Activated CD4-positive, alpha-beta memory T cell treated with anti-CD3 and anti-CD28 coated beads for 36 hours (primary cell): ENCODE measurements around the gene RBM42. TPM values are rescaled to one million over a fixed set of nuclear protein-coding genes. Genes with fewer than 3 reads are reported as not detected.

Experiments
- CTCF ChIA-PET: fragments of 350-600 bp; sonication (Branson Sonifier 250); formaldehyde crosslinking; loops from one replicate; lab custom pipeline; 2021; ENCODE audit warnings: antibody characterized with exemption, inconsistent platforms; lab: Charles Lee
- POLR2A ChIA-PET: fragments of 350-600 bp; sonication (Branson Sonifier 250); formaldehyde crosslinking; loops from one replicate; lab custom pipeline; 2021; ENCODE audit warnings: antibody characterized with exemption; lab: Charles Lee
- DNase-seq: peaks from one replicate; pipeline ENCODE4 v3.0.0-alpha.2; 2020
- H3K27ac Mint-ChIP-seq: one replicate; pipeline ENCODE4 v1.8.0; 2021; ENCODE audit warnings: mixed read lengths
- H3K27me3 Mint-ChIP-seq: one replicate; pipeline ENCODE4 v1.8.0; 2021; ENCODE audit warnings: mixed read lengths
- H3K36me3 Mint-ChIP-seq: one replicate; pipeline ENCODE4 v1.8.0; 2021; ENCODE audit warnings: mixed read lengths
- H3K4me1 Mint-ChIP-seq: one replicate; pipeline ENCODE4 v1.8.0; 2021; ENCODE audit warnings: low read depth, mixed read lengths
- H3K4me3 Mint-ChIP-seq: one replicate; pipeline ENCODE4 v1.8.0; 2021; ENCODE audit warnings: mild to moderate bottlenecking, mixed read lengths
- H3K9me3 Mint-ChIP-seq: one replicate; pipeline ENCODE4 v1.8.0; 2021; ENCODE audit warnings: mixed read lengths
- intact Hi-C: fragments of 100-400 bp; cut with micrococcal nuclease; formaldehyde crosslinking; loops from one replicate; pipeline ENCODE4 v1.15.1; 2023
- total RNA-seq, 2 experiments: library from RNA; stranded (reverse); gene quantifications; one replicate each; pipeline ENCODE4 v1.2.3, GENCODE V29; 2021

Gene RBM42
- total RNA-seq, 2 experiments from 2014 or later, result 86.4 to 88.0 TPM

DNA sequence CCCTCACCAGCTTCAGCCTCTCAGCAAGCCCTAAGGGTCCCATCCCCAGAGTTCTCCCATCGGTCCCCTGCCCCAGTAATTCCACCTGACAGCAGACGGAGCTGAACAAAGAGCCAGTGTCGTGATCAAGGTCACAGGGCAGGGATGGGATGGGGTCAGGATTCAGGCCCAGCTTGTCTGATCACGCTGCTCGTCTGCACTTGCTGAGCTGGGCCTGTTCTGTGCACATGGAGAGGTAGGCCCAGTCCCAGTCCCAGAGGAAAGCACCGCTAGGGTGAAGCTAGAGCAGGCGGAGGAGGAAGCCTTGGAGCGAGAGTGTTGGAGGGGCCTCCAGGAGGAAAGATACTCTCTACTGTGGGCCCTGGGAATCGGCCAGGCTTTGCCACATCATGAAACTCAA, 7.1 kb upstream of the RBM42 start:
- no peak overlapping the region for H3K27ac Mint-ChIP-seq
- intact Hi-C loops, result no loop called here
- peaks cover 15% of the 10 kb centered on the region for H3K36me3 Mint-ChIP-seq
- no peaks in the 10 kb centered on the region for H3K4me1 Mint-ChIP-seq
- no peaks in the 10 kb centered on the region for H3K27me3 Mint-ChIP-seq
- DNase-seq, result no peak
- CTCF ChIA-PET, result no interaction called here
- no peaks in the 10 kb centered on the region for H3K9me3 Mint-ChIP-seq
- H3K4me3 Mint-ChIP-seq, result no peak overlapping the region
- POLR2A ChIA-PET, result interaction anchor here (1.0 kb wide), 1 partner anchor 9 kb away, joined by 4 read pairs; the partner anchor contains the start of gene HAUS5

DNA sequence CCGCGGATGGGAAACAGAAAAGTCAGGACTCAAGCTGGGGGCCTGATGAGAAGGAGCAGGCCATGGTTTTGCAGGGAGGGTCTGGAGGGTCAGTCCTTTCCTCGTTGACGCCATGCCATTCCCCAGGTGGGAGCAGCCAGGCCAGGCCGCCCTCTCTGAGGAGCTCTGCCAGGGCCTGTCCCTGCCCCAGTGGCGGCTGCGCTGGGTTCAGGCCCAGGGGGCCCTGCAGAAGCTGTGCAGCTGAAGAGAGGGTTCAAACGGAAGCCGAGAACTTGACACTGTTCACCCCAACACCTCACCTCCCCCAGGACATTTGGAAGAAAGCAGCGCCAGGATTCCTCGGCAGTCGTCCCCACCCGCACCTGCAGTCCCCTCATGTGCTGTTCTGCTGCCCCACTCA, 6.1 kb upstream of the RBM42 start:
- no peak for DNase-seq
- Mint-ChIP-seq H3K4me1 (no peaks in the 10 kb centered on the region), H3K9me3 (no peaks in the 10 kb centered on the region), H3K27ac (no peak overlapping the region), H3K27me3 (no peaks in the 10 kb centered on the region), H3K4me3 (no peak overlapping the region), H3K36me3 (peaks cover 15% of the 10 kb centered on the region)
- ChIA-PET POLR2A (no interaction called here), CTCF (interaction anchor here (1.1 kb wide), 1 partner anchor 10 kb away, joined by 3 read pairs; no protein-coding TSS in a partner anchor)
- intact Hi-C loops, result no loop called here

DNA sequence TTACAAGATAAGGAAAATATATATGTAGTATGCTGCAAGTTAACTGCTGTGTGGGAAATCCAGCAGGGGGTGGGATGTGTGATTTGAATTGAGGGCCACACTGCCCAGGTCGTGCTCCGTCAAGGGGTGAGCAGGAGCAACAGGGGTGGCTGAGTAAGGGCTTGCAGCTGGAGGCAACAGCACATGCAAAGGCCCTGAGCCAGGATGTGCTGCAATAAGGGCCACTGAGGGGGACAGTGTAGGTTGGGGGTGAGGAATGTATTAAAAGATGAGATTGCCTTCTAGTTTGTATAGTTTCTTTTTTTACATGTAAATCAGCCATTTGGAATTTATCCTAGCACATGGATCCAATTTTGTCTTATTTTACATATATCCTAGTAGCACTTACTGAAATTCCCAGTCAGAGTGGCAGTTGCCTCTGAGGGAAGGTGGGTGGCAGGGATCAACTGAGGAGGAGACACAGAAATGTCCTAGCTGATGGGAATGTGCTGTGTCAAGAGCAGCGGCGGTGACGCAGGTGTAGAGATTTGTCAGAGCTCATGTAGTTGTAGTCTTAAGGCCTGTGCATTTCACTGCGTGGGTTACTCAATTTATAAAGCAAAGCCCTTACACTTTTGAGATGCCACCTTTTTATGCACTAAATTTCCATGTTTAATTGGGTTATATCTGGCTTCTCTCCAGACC, 5.4 kb upstream of the RBM42 start:
- H3K9me3 Mint-ChIP-seq, result no peaks in the 10 kb centered on the region
- POLR2A ChIA-PET, result no interaction called here
- H3K4me3 Mint-ChIP-seq, result no peak overlapping the region
- no peak for DNase-seq
- H3K27ac Mint-ChIP-seq, result no peak overlapping the region
- peaks cover 4% of the 10 kb centered on the region for H3K4me1 Mint-ChIP-seq
- CTCF ChIA-PET, result interaction anchor here (0.6 to 1.1 kb wide), 2 partner anchors 9 to 33 kb away, joined by 3 to 4 read pairs; no protein-coding TSS in a partner anchor
- H3K27me3 Mint-ChIP-seq, result no peaks in the 10 kb centered on the region
- peaks cover 15% of the 10 kb centered on the region for H3K36me3 Mint-ChIP-seq
- intact Hi-C loops, result no loop called here

DNA sequence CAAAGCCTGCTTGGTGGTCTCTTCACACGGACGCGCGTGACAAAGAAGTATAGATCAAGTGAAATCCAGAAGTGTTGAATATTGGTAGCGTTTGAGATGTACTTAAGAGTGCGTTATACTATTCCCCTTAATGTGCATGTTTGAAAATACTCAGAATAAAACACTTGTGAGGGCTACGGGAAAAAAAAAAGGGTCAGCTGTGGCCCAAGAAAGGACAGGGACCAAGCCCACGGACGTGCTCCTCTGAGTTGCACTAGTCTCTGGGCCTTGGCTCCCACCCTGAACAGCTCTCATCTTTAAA, 622 bp upstream of the RBM42 start:
- ChIA-PET CTCF (no interaction called here), POLR2A (no interaction called here)
- Mint-ChIP-seq H3K27ac (peak overlapping the region; percentile 90), H3K4me3 (peak overlapping the region; percentile 99), H3K36me3 (peaks cover 22% of the 10 kb centered on the region), H3K9me3 (no peaks in the 10 kb centered on the region), H3K4me1 (peaks cover 16% of the 10 kb centered on the region), H3K27me3 (no peaks in the 10 kb centered on the region)
- intact Hi-C loops, result loop anchor here (1.0 kb wide), 3 partner anchors 16 to 82 kb away; partner anchors contain the start of gene HAUS5
- no peak for DNase-seq

DNA sequence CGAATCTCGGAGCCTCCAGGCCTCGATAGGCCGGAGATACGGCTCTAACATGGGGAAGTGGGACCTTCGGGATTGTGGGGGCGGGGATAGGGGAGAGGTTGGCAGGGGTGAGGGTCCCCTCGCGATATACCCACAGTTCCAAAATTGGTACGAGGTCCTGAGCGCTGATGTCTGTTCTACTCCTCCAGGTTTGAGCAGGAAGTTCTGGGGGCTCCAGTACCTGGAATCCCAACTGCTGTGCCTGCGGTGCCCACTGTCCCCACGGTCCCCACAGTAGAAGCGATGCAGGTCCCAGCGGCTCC, 447 bp downstream of the RBM42 start:
- H3K9me3 Mint-ChIP-seq, result no peaks in the 10 kb centered on the region
- ChIA-PET CTCF (interaction anchor here (0.5 kb wide), 1 partner anchor 190 kb away, joined by 7 read pairs; no protein-coding TSS in a partner anchor), POLR2A (interaction anchor here (1.0 kb wide), 1 partner anchor 14 kb away, joined by 3 read pairs; no protein-coding TSS in a partner anchor)
- no peaks in the 10 kb centered on the region for H3K27me3 Mint-ChIP-seq
- H3K4me3 Mint-ChIP-seq, result peak overlapping the region; percentile 99
- H3K4me1 Mint-ChIP-seq, result peaks cover 16% of the 10 kb centered on the region
- DNase-seq, result peak; percentile 16
- H3K27ac Mint-ChIP-seq, result peak overlapping the region; percentile 90
- intact Hi-C loops, result no loop called here
- peaks cover 25% of the 10 kb centered on the region for H3K36me3 Mint-ChIP-seq

DNA sequence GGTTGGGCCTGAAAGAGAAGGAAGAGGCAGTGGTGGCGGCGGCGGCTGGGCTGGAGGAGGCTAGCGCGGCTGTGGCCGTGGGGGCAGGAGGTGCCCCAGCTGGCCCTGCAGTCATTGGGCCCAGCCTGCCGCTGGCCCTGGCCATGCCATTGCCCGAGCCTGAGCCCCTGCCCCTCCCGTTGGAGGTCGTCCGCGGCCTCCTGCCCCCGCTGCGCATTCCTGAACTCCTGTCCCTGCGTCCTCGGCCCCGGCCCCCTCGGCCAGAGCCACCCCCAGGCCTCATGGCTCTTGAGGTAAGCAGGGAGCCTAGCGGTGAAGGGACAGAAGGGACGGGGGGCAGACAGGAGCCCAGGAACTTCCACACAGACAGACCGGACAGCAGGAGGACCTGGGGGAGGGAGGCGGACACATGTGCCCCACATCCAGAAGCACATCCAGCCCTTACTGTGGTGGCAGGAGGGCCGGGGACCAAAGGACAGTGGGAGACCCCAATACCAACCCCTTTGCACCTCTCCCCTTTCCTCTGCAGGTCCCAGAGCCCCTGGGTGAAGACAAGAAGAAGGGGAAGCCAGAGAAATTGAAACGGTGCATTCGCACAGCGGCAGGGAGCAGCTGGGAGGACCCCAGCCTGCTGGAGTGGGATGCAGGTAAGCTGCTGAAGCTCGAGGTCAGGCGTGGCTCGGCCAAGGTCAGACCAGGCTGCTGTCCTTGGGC, 5.0 kb downstream of the RBM42 start:
- Mint-ChIP-seq H3K4me3 (no peak overlapping the region), H3K4me1 (peaks cover 9% of the 10 kb centered on the region), H3K27me3 (no peaks in the 10 kb centered on the region), H3K27ac (no peak overlapping the region), H3K9me3 (no peaks in the 10 kb centered on the region), H3K36me3 (peaks cover 36% of the 10 kb centered on the region)
- intact Hi-C loops, result no loop called here
- DNase-seq, result no peak
- ChIA-PET CTCF (no interaction called here), POLR2A (no interaction called here)

DNA sequence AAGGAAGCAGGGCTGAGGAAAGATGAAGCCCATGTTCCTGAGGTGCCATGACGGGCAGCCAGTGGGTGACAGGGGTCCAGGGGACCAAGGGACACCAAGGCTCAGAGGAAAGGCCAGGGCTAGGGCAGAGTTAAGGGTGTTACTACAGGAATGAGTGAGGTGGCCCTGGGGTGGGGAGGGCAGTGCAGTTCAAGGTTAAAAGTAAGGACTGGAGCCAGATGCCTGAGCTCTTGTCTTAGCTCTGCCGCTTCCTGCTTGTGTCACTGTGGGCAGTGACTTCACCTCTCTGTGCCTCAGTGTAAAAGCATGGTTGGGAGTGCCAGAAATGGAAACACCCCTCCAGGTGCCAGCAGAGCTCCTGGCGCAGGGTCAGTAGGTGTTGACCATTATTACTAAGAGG, 7.8 kb downstream of the RBM42 start:
- Mint-ChIP-seq H3K4me3 (no peak overlapping the region), H3K27me3 (no peaks in the 10 kb centered on the region), H3K9me3 (no peaks in the 10 kb centered on the region), H3K27ac (no peak overlapping the region), H3K4me1 (peaks cover 7% of the 10 kb centered on the region), H3K36me3 (peaks cover 28% of the 10 kb centered on the region)
- no peak for DNase-seq
- CTCF ChIA-PET, result no interaction called here
- POLR2A ChIA-PET, result interaction anchor here (0.7 kb wide), 1 partner anchor 12 kb away, joined by 3 read pairs; no protein-coding TSS in a partner anchor
- intact Hi-C loops, result no loop called here

DNA sequence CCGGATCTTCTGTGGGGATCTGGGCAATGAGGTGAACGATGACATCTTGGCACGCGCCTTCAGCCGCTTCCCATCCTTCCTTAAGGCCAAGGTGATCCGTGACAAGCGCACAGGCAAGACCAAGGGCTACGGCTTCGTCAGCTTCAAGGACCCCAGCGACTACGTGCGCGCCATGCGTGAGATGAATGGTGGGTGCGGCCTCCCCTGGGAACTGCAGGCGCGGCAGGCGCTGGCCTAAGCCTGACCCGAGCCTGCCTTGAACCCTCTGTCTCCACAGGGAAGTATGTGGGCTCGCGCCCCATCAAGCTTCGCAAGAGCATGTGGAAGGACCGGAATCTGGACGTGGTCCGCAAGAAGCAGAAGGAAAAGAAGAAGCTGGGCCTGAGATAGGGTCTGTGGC, 8.3 kb downstream of the RBM42 start:
- POLR2A ChIA-PET, result interaction anchor here (0.7 kb wide), 1 partner anchor 11 kb away, joined by 3 read pairs; no protein-coding TSS in a partner anchor
- intact Hi-C loops, result no loop called here
- peaks cover 10% of the 10 kb centered on the region for H3K4me1 Mint-ChIP-seq
- CTCF ChIA-PET, result no interaction called here
- no peaks in the 10 kb centered on the region for H3K27me3 Mint-ChIP-seq
- DNase-seq, result no peak
- H3K27ac Mint-ChIP-seq, result no peak overlapping the region
- H3K4me3 Mint-ChIP-seq, result no peak overlapping the region
- H3K9me3 Mint-ChIP-seq, result no peaks in the 10 kb centered on the region
- peaks cover 23% of the 10 kb centered on the region for H3K36me3 Mint-ChIP-seq

DNA sequence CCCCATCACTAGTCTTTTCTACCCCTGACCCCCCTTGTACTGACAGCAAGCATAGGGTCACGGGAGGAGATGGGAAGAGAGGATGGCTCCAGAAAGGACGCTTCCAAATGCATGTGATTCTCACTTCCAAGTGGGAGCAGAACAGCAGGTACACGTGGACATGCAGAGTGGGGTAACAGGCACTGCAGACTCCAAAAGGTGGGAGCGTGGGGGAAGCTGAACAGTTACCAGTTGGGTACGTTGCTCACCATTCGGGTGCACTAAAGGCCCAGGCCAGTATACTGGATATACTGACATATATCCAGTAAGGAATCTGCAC, 10.4 kb downstream of the RBM42 start:
- DNase-seq, result no peak
- Mint-ChIP-seq H3K27ac (no peak overlapping the region), H3K4me3 (no peak overlapping the region), H3K4me1 (peaks cover 15% of the 10 kb centered on the region), H3K36me3 (peaks cover 17% of the 10 kb centered on the region), H3K9me3 (no peaks in the 10 kb centered on the region), H3K27me3 (no peaks in the 10 kb centered on the region)
- CTCF ChIA-PET, result no interaction called here
- intact Hi-C loops, result no loop called here
- POLR2A ChIA-PET, result no interaction called here

DNA sequence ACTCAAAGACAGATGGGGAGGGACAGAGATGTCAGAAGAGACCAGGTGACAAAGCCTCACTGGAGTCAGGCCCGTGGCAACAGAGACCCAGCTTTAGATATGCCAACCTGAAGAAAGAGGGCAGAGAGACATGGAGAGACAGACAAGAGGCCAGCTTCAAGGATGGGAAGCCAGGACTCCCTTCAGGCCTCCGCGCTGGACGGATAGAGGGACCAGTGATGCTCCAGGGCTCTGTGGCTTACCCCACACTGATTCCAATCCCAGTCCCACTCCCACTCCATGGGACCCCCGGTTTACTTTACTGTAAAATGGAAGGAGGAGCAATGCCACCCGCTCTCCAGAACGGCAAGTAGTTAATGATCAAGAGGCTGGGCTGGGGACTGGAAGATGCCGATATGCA, 11.0 kb downstream of the RBM42 start:
- no peak overlapping the region for H3K27ac Mint-ChIP-seq
- H3K4me1 Mint-ChIP-seq, result peaks cover 20% of the 10 kb centered on the region
- no peaks in the 10 kb centered on the region for H3K27me3 Mint-ChIP-seq
- POLR2A ChIA-PET, result no interaction called here
- no peak overlapping the region for H3K4me3 Mint-ChIP-seq
- CTCF ChIA-PET, result no interaction called here
- H3K36me3 Mint-ChIP-seq, result peaks cover 14% of the 10 kb centered on the region
- intact Hi-C loops, result loop anchor here (10.0 kb wide), 2 partner anchors 105 to 495 kb away; partner anchors contain the start of genes IGFLR1, LIN37, PSENEN and U2AF1L4
- no peaks in the 10 kb centered on the region for H3K9me3 Mint-ChIP-seq
- DNase-seq, result no peak

DNA sequence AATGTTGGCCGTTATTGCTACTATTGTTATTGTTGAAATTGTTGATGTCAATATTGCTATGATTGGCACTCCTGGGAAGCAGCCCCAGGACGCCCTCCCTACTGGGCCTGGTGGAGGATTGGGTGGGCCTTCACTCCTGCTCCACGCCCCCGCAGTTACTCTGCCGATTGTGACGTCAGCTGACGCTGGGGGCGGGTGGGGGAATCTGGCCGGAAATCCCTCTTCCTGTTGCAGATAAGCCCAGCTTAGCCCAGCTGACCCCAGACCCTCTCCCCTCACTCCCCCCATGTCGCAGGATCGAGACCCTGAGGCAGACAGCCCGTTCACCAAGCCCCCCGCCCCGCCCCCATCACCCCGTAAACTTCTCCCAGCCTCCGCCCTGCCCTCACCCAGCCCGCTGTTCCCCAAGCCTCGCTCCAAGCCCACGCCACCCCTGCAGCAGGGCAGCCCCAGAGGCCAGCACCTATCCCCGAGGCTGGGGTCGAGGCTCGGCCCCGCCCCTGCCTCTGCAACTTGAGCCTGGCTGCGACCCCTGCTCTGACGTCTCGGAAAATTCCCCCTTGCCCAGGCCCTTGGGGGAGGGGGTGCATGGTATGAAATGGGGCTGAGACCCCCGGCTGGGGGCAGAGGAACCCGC, 12.8 kb downstream of the RBM42 start, which contains the start of gene ETV2:
Gene ETV2, plus strand, starts transcription at position 231 of the 637 bp plus-strand sequence. CDS start 716 bp downstream, outside the sequence.
- Mint-ChIP-seq H3K9me3 (no peaks in the 10 kb centered on the region), H3K36me3 (peaks cover 8% of the 10 kb centered on the region), H3K27me3 (no peaks in the 10 kb centered on the region), H3K4me1 (peaks cover 30% of the 10 kb centered on the region), H3K4me3 (peak within 1 kb of the TSS; percentile 80), H3K27ac (peak within 1 kb of the TSS; percentile 13)
- POLR2A ChIA-PET, result interaction anchor here (0.9 to 1.1 kb wide), 2 partner anchors 10 to 29 kb away, joined by 3 read pairs; partner anchors contain the start of gene HAUS5
- intact Hi-C loops, result loop anchor here (10.0 kb wide), 2 partner anchors 103 to 493 kb away; partner anchors contain the start of genes IGFLR1, LIN37, PSENEN and U2AF1L4
- CTCF ChIA-PET, result no interaction called here
- DNase-seq, result peak; percentile 72

DNA sequence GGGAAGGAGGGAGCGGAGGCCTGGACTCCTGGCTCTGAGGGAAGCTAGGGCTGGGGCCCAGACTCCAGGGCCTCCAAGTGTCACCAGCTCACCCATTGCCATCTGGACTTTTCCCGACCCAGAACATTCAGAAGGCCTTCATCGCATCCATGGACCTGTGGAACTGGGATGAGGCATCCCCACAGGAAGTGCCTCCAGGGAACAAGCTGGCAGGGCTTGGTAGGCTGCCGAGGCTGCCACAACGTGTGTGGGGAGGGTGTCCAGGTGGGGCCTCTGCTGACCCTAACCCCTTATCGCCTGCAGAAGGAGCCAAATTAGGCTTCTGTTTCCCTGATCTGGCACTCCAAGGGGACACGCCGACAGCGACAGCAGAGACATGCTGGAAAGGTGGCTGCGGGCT, 13.5 kb downstream of the RBM42 start:
- POLR2A ChIA-PET, result interaction anchor here (0.9 to 1.1 kb wide), 3 partner anchors 11 to 60 kb away, joined by 3 to 4 read pairs (median 3); partner anchors contain the start of gene HAUS5
- no peak for DNase-seq
- Mint-ChIP-seq H3K4me1 (peaks cover 32% of the 10 kb centered on the region), H3K36me3 (peaks cover 3% of the 10 kb centered on the region), H3K27ac (peak overlapping the region; percentile 13), H3K27me3 (no peaks in the 10 kb centered on the region), H3K9me3 (no peaks in the 10 kb centered on the region), H3K4me3 (peak overlapping the region; percentile 80)
- intact Hi-C loops, result loop anchor here (10.0 kb wide), 2 partner anchors 102 to 492 kb away; partner anchors contain the start of genes IGFLR1, LIN37, PSENEN and U2AF1L4
- CTCF ChIA-PET, result interaction anchor here (1.1 kb wide), 1 partner anchor 30 kb away, joined by 3 read pairs; the partner anchor contains the start of gene HAUS5
